Measurements from ENCODE around the gene COG4.

Gene COG4

DNA sequence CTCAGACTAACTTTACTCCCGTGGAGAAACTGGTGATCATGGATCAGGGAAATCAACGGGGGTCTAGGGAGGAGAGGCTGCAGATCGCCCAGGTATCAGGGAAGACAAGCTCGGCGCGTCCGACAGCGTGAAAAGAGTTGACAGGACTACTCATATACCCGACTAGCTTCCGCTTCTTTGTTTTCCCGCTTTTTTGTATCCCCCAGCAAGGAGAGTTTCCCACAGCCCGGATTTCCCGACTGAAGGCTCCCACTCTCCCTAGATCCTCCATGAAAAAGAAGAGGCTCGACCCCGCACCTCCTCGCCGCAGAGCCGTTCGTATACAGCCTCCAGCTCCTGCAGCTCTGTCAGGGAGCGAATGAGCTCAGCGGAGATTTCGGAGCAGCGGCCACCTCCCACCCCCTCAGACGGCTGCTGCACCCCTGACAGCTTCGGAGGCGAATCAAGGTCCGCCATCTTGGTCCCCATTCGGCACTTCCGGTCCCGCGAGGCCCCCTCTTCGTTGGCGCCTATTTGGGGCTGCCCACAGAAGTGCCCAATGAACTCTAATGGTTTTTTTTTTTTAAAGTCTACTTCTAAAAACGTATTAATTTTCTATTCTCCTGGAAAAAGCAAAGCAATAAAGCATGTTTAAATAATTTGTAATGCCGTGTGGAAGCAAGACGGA lies at the start of gene COG4:
Gene COG4, minus strand, starts transcription at position 479 of the 667 bp plus-strand sequence. Its CDS starts 11 bp downstream, at position 468.
- FAIRE-seq: no peak

GRCh38 chr16:70572926-70573270 lies 49.5 kb upstream of the COG4 start:
- no peak for TF ChIP-seq POLR2A (IDR thresholded peaks at IDR 0.05; ENCODE audit: low read depth, low read length)
- FAIRE-seq: no peak
- DNase-seq (ENCODE audit: insufficient read length, low spot score): no peak

More for the DNA sequence above, at the start of gene COG4:
- TF ChIP-seq POLR2A (IDR thresholded peaks at IDR 0.05; ENCODE audit: low read depth, low read length): peak; percentile 78
- peak; percentile 67 for DNase-seq (ENCODE audit: insufficient read length, low spot score)

DNA sequence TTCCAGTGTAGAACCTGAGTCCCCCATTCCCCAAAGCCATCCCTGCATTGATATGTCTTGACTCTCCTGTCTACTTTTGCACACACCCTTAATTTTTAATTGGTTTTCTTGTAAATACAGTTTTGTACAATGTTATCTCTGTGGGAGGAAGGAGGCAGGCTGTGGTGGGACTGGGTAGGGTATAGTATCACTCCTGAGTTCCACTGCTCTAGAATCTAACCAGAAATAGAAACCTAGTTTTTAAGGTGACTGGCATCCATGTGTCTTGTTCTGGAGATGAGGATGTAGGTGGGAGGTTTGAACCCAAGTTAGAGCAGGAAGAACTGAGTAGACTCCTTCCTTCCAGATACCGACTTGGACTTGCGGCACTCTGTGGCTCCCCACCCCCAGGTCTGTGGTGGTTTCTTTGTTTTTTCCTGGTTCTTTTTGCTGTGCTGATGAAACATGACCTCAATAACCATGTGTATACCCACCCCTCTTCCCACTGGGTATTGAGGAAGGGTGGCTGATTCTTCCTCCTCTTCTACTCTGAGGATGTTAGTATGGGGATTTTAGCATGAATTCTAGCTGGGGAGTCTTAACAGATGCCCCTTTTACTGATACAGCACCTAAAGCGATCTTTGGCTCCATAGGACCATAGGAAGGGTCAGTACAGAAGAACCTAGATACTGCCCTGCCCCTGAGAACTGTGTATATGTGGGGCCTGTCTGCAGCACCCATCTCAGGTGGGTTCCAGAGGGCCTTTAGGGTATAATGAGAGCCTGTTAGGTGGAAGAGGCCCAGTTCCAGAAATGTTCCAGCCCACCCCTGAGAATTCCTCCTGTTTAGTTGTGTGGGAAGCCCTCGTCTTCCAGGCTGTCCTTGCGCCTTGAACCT lies 48.9 kb upstream of the COG4 start:
- FAIRE-seq (no peak), DNase-seq (ENCODE audit: insufficient read length, low spot score) (no peak)
- no peak for TF ChIP-seq POLR2A (IDR thresholded peaks at IDR 0.05; ENCODE audit: low read depth, low read length)

DNA sequence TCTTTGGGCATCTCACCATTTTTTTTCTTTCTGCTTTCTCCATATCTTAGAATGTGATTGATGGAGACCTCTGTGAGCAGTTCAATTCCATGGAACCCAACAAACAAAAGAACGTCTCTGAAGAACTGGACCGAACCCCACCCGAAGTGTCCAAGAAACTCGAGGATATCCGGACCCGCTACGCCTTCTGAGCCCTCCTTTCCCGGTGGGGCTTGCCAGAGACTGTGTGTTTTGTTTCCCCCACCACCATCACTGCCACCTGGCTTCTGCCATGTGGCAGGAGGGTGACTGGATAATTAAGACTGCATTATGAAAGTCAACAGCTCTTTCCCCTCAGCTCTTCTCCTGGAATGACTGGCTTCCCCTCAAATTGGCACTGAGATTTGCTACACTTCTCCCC lies 48.3 kb upstream of the COG4 start:
- no peak for FAIRE-seq

DNA sequence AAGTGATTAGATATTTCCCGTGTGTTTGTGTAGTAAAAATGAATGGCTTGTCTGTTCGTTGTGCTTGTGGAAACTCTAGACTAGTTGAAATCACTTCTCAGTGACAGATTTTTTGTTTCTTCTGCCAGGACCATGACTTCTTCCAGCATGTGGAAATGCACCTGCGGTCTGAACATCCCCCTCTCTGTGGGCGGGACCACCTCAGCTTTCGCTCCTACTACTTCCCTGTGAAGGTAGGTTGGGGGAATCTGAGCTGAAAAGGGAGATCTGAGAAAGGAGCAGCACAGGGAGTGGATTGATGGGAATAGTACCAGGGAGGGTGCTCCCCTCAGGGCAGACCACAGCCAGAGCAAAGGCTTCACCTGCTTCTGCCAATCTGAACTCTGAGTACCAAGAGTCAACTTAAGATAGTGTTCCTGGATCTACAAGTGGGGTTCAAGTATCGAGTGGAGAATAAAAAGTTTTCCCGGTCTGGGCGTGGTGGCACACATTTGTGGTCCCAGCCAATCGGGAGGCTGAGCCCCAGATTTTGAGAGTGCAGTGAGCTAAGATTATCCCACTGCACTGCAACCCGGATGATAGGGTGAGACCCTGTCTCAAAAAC lies 47.7 kb upstream of the COG4 start:
- DNase-seq (ENCODE audit: insufficient read length, low spot score): no peak
- TF ChIP-seq POLR2A (IDR thresholded peaks at IDR 0.05; ENCODE audit: low read depth, low read length): no peak
- no peak for FAIRE-seq

More for the DNA sequence above, 48.3 kb upstream of the COG4 start:
- TF ChIP-seq POLR2A (IDR thresholded peaks at IDR 0.05; ENCODE audit: low read depth, low read length): no peak
- DNase-seq (ENCODE audit: insufficient read length, low spot score): no peak

DNA sequence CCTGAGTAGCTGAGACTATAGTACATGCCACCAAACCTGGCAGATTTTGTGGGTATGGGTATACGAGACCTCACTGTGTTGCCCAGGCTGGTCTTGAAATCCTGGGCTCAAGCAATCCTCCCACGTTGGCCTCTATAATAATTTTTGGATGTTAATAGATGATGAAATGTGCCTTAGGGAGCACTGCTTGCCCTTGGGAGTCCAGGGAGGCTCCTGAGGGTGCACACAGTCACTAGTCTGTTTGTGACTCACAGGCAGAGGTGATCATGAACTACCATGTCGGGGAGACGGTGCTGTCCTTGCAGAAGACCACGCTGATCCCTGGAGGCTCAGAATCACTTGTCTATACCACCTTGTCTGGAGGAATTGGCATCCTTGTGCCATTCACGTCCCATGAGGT lies 46.4 kb upstream of the COG4 start:
- no peak for FAIRE-seq
- TF ChIP-seq POLR2A (IDR thresholded peaks at IDR 0.05; ENCODE audit: low read depth, low read length): no peak
- DNase-seq (ENCODE audit: insufficient read length, low spot score): no peak

GRCh38 chr16:70568601-70569237 lies 45.4 kb upstream of the COG4 start:
- FAIRE-seq (no peak), DNase-seq (ENCODE audit: insufficient read length, low spot score) (no peak)
- no peak for TF ChIP-seq POLR2A (IDR thresholded peaks at IDR 0.05; ENCODE audit: low read depth, low read length)

GRCh38 chr16:70565053-70565452 lies 41.7 kb upstream of the COG4 start:
- TF ChIP-seq POLR2A (IDR thresholded peaks at IDR 0.05; ENCODE audit: low read depth, low read length): no peak
- no peak for FAIRE-seq
- DNase-seq (ENCODE audit: insufficient read length, low spot score): no peak

DNA sequence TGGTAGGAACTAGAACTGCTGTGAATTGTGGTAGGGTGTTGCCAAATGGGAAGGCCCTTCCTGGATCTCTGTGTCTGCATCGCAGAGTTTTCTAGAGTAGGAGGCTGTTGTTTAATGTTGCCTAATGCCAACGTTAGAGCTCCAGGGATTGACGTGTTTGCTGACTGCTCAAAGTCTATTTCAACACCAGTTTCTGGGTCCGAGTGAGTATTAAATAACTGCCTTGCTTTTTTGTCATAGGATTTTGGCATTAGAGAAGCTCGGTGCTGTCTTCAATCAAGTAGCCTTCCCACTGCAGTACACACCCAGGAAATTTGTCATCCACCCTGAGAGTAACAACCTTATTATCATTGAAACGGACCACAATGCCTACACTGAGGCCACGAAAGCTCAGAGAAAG lies 40.3 kb upstream of the COG4 start:
- TF ChIP-seq POLR2A (IDR thresholded peaks at IDR 0.05; ENCODE audit: low read depth, low read length): no peak
- no peak for FAIRE-seq
- DNase-seq (ENCODE audit: insufficient read length, low spot score): no peak

DNA sequence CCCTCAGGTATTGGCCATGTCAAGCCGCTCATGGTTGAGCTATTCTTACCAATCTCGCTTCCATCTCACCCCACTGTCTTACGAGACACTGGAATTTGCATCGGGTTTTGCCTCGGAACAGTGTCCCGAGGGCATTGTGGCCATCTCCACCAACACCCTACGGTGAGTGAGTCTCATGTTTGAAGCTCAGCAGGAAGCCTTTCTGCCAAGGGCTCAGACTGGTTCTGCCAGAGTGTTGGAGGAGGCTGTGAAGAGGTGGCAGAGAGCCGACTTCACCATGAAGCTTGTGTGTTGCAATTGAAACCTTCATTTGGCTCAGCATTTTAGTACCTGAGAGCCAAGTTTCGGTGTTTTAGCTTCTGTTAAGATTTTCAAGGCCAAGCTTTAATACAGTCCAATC lies 38.3 kb upstream of the COG4 start:
- no peak for DNase-seq (ENCODE audit: insufficient read length, low spot score)
- TF ChIP-seq POLR2A (IDR thresholded peaks at IDR 0.05; ENCODE audit: low read depth, low read length): no peak
- no peak for FAIRE-seq

DNA sequence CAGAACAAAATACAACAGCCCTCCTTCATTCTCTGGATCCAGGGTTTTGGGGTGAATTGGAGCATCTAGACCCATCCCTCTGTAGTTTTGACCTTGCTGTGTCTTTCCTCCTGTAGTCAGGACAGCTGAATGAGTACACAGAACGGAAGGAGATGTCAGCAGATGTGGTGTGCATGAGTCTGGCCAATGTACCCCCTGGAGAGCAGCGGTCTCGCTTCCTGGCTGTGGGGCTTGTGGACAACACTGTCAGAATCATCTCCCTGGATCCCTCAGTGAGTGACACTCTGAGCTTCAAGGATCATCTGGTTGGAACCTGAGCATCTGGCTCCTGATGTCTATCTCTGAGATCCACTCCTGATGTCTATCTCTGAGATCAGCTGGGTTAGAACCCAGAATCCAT lies 32.7 kb upstream of the COG4 start:
- no peak for DNase-seq (ENCODE audit: insufficient read length, low spot score)
- TF ChIP-seq POLR2A (IDR thresholded peaks at IDR 0.05; ENCODE audit: low read depth, low read length): no peak
- FAIRE-seq: no peak

- no peak for DNase-seq (ENCODE audit: insufficient read length, low spot score)
- TF ChIP-seq POLR2A (IDR thresholded peaks at IDR 0.05; ENCODE audit: low read depth, low read length): no peak
- FAIRE-seq: no peak
Measured at GRCh38 chr16:70553645-70554044, 30.3 kb upstream of the COG4 start.

DNA sequence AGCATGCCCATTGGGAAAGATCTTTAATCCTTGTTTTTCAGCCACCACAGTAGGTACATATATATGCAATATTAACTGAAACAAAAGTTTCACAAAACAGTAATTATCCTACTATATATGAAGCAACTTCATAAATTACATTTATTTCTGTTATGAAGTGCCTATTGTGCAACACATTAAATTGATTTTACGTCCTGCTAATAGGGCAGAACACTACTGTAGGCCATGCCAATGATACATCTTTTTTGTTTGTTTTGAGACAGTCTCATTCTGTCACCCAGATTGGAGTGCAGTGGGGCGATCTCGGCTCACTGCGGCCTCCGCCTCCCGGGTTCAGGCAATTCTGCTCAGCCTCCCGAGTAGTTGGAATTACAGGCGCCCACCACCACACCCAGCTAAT lies 29.3 kb upstream of the COG4 start:
- TF ChIP-seq POLR2A (IDR thresholded peaks at IDR 0.05; ENCODE audit: low read depth, low read length): no peak
- DNase-seq (ENCODE audit: insufficient read length, low spot score): no peak
- FAIRE-seq: no peak

- no peak for TF ChIP-seq POLR2A (IDR thresholded peaks at IDR 0.05; ENCODE audit: low read depth, low read length)
- no peak for DNase-seq (ENCODE audit: insufficient read length, low spot score)
- FAIRE-seq: no peak
Measured at GRCh38 chr16:70551788-70552187, 28.4 kb upstream of the COG4 start.

All from H54 (cell line).